Measurements from ENCODE around the gene EDA2R. TPM values are rescaled to one million over a fixed set of nuclear protein-coding genes. Genes with fewer than 3 reads are reported as not detected.
A peak's percentile ranks its signal among the peaks of the same experiment; 100 is the strongest.

EDA2R gene
- total and polyA plus RNA-seq, 2 of the 8 experiments (the other 6 are each of a cell fraction or from before 2014, with no cell fraction given) = 5.0 to 7.0 TPM

GRCh38 chrX:66680451-66680850, 41.6 kb upstream of the EDA2R start:
- Histone ChIP-seq H3K4me2 (ENCODE audit: insufficient read depth in 1 of 2, low read depth in 2 of 2, low read length in 2 of 2) (no peak overlapping the region), H4K91ac (replicated peaks; ENCODE audit: insufficient read length, low read length) (no peak overlapping the region), H3K23me2 (ENCODE audit: low read depth, low read length) (no peaks in the 10 kb centered on the region), H3K4ac (replicated peaks; ENCODE audit: insufficient read length, low read depth, low read length) (no peak overlapping the region), H3K27me3 (replicated peaks in 1 of 4; ENCODE audit: control insufficient read depth in 3 of 4, extremely low read depth in 1 of 4, insufficient read depth in 3 of 4, low read length in 3 of 4) (no peaks in the 10 kb centered on the region), H3K14ac (ENCODE audit: insufficient read length) (no peak overlapping the region), H3K27ac (ENCODE audit: low read depth, low read length) (no peak overlapping the region), H2BK12ac (ENCODE audit: low read depth, low read length) (no peak overlapping the region), H4K5ac (ENCODE audit: insufficient read length, low read depth, low read length) (no peak overlapping the region), H4K20me1 (replicated peaks in 1 of 2; ENCODE audit: control insufficient read depth in 1 of 2, insufficient read depth in 2 of 2, low read length in 2 of 2) (no peaks in the 10 kb centered on the region), H3K4me1 (replicated peaks in 1 of 4; ENCODE audit: control insufficient read depth in 3 of 4, insufficient read depth in 4 of 4, low read length in 3 of 4) (no peaks in the 10 kb centered on the region), H3K36me3 (ENCODE audit: control insufficient read depth in 2 of 4, insufficient read depth in 4 of 4, low read length in 3 of 4) (no peaks in the 10 kb centered on the region), H3K56ac (replicated peaks; ENCODE audit: insufficient read length, low read depth, low read length) (no peak overlapping the region), H3K4me3 (ENCODE audit: extremely low read depth in 1 of 4, insufficient read depth in 2 of 4, low read depth in 3 of 4, low read length in 4 of 4) (no peak overlapping the region), H4K8ac (ENCODE audit: extremely low read depth, insufficient read depth, low read length) (no peak overlapping the region), H2AFZ (ENCODE audit: low read length) (no peak overlapping the region), H3K9ac (replicated peaks in 1 of 4; ENCODE audit: extremely low read depth in 1 of 4, low read depth in 3 of 4, low read length in 3 of 4) (no peak overlapping the region), H2BK5ac (ENCODE audit: low read depth, low read length) (no peak overlapping the region), H3K9me3 (ENCODE audit: insufficient read depth in 2 of 2, low read depth in 1 of 2, low read length in 1 of 2) (no peaks in the 10 kb centered on the region), H2AK5ac (ENCODE audit: low read depth, low read length) (no peak overlapping the region), H2BK15ac (ENCODE audit: low read length) (no peak overlapping the region), H2BK120ac (replicated peaks; ENCODE audit: low read depth, low read length) (no peak overlapping the region), H3K79me2 (ENCODE audit: control insufficient read depth in 1 of 2, insufficient read depth in 2 of 2, low read length in 2 of 2) (no peaks in the 10 kb centered on the region), H3K79me1 (ENCODE audit: low read depth, low read length) (no peaks in the 10 kb centered on the region), H3K23ac (ENCODE audit: insufficient read length) (no peak overlapping the region), H2BK20ac (ENCODE audit: low read length) (no peak overlapping the region), H3K18ac (ENCODE audit: extremely low read depth, low read length) (no peak overlapping the region)
- ChIA-PET CTCF (ENCODE audit: partially characterized antibody) (no interaction called here), POLR2A (ENCODE audit: partially characterized antibody) (no interaction called here)
- WGBS, 2 experiments (ENCODE audit: extremely low coverage in 1 of 2, insufficient coverage in 1 of 2, insufficient read length in 1 of 2, insufficient replicate concordance in 2 of 2, low coverage in 1 of 2, low lambda C conversion rate in 2 of 2, missing lambda C conversion rate in 1 of 2) = 75% methylated on average over 2 of the region's 2 CpGs; no CpG with 5 or more reads in 1 of the 2 experiments
- FAIRE-seq = peak; percentile 86
- no peak for DNase-seq (ENCODE audit: low read depth in 1 of 2, low spot score in 2 of 2)
- TF ChIP-seq JUND (IDR thresholded peaks at IDR 0.05; ENCODE audit: low read length) (no peak), GABPA (IDR thresholded peaks at IDR 0.05; ENCODE audit: borderline replicate concordance, insufficient read depth, low read length) (no peak), SRF (IDR thresholded peaks at IDR 0.05; ENCODE audit: low read depth, low read length) (no peak), E2F6 (IDR thresholded peaks at IDR 0.05) (no peak), KDM4A (IDR thresholded peaks at IDR 0.05; ENCODE audit: low read depth, low read length, severe bottlenecking) (no peak), RAD21 (IDR thresholded peaks at IDR 0.05 in 1 of 2, conservative IDR thresholded peaks at IDR 0.05 in 1 of 2; ENCODE audit: low read depth in 2 of 2, low read length in 2 of 2) (no peak), CBX5 (IDR thresholded peaks at IDR 0.05; ENCODE audit: low read depth, low read length) (no peak), TAF7 (optimal IDR thresholded peaks at IDR 0.05; ENCODE audit: borderline replicate concordance, low read depth, low read length) (no peak), SP1 (IDR thresholded peaks at IDR 0.05; ENCODE audit: low read depth, low read length) (no peak), RXRA (IDR thresholded peaks at IDR 0.05; ENCODE audit: insufficient read depth, low read depth, low read length) (no peak), CBX8 (IDR thresholded peaks at IDR 0.05; ENCODE audit: borderline replicate concordance, low read depth, low read length) (no peak), ATF2 (IDR thresholded peaks at IDR 0.05; ENCODE audit: low read length) (no peak)

All from H1 (cell line).